H9 (cell line): Measurements from ENCODE around the gene SORCS2. TPM values are rescaled to one million over a fixed set of nuclear protein-coding genes. Genes with fewer than 3 reads are reported as not detected.

Experiments used
- DNase-seq: peaks from one replicate; pipeline ENCODE4 v3.0.0-alpha.2; 2017
- H2AFZ ChIP-seq: one replicate; pipeline ENCODE4 v1.6.1; 2013; ENCODE audit warnings: mild to moderate bottlenecking, low read length, control low read depth, moderate library complexity
- H2AK5ac ChIP-seq: 2 replicates; pipeline ENCODE4 v1.6.1; 2013; ENCODE audit warnings: low read length, control low read depth, mixed read lengths; ENCODE audit not compliant: insufficient read length
- H2BK120ac ChIP-seq: one replicate; pipeline ENCODE4 v1.6.1; 2013; ENCODE audit warnings: low read depth, mild to moderate bottlenecking, low read length, control low read depth, inconsistent platforms; ENCODE audit not compliant: poor library complexity, severe bottlenecking
- H2BK12ac ChIP-seq: 2 replicates; pipeline ENCODE4 v1.6.1; 2013; ENCODE audit warnings: low read length, control low read depth, mixed read lengths, low read depth; ENCODE audit not compliant: insufficient read length
- H2BK15ac ChIP-seq: 2 replicates; pipeline ENCODE4 v1.6.1; 2013; ENCODE audit warnings: low read depth, low read length, control low read depth
- H2BK20ac ChIP-seq: one replicate; pipeline ENCODE4 v1.6.1; 2013; ENCODE audit warnings: low read depth, mild to moderate bottlenecking, low read length, control low read depth, inconsistent platforms; ENCODE audit not compliant: poor library complexity, severe bottlenecking
- H2BK5ac ChIP-seq: 2 replicates; pipeline ENCODE4 v1.6.1; 2013; ENCODE audit warnings: low read length, control low read depth, mixed read lengths; ENCODE audit not compliant: insufficient read length
- H3K14ac ChIP-seq: 2 replicates; pipeline ENCODE4 v1.6.1; 2013; ENCODE audit warnings: low read length, control low read depth; ENCODE audit not compliant: insufficient read depth
- H3K18ac ChIP-seq: 2 replicates; pipeline ENCODE4 v1.6.1; 2013; ENCODE audit warnings: low read depth, mild to moderate bottlenecking, mixed read lengths, low read length, control low read depth; ENCODE audit not compliant: insufficient read length
- H3K23ac ChIP-seq: 2 replicates; pipeline ENCODE4 v1.6.1; 2013; ENCODE audit warnings: low read length, control low read depth, mixed read lengths, low read depth; ENCODE audit not compliant: insufficient read length
- H3K23me2 ChIP-seq: 2 replicates; pipeline ENCODE4 v1.6.1; 2013; ENCODE audit warnings: low read depth, mild to moderate bottlenecking, mixed read lengths, low read length, control low read depth; ENCODE audit not compliant: insufficient read length, poor library complexity, severe bottlenecking
- H3K27ac ChIP-seq: 2 replicates; pipeline ENCODE4 v1.5.1; 2013; ENCODE audit warnings: low read length, control low read depth, mixed read lengths, low read depth; ENCODE audit not compliant: insufficient read length
- H3K27me3 ChIP-seq: 2 replicates; pipeline ENCODE4 v1.6.1; 2013; ENCODE audit warnings: low read length, control low read depth, inconsistent platforms; ENCODE audit not compliant: insufficient read depth
- H3K4ac ChIP-seq: 2 replicates; pipeline ENCODE4 v1.6.1; 2013; ENCODE audit warnings: low read depth, mild to moderate bottlenecking, control low read depth, inconsistent platforms, low read length, moderate library complexity
- H3K4me1 ChIP-seq: 2 replicates; pipeline ENCODE4 v1.6.1; 2013; ENCODE audit warnings: low read length, control low read depth, inconsistent platforms; ENCODE audit not compliant: insufficient read depth
- H3K4me2 ChIP-seq: 2 replicates; pipeline ENCODE4 v1.6.1; 2013; ENCODE audit warnings: low read length, control low read depth, mixed read lengths; ENCODE audit not compliant: insufficient read length, insufficient read depth
- H3K56ac ChIP-seq: 2 replicates; pipeline ENCODE4 v1.6.1; 2013; ENCODE audit warnings: low read depth, mild to moderate bottlenecking, mixed read lengths, low read length, control low read depth; ENCODE audit not compliant: insufficient read length
- H3K79me1 ChIP-seq: 2 replicates; pipeline ENCODE4 v1.6.1; 2013; ENCODE audit warnings: low read depth, mild to moderate bottlenecking, moderate library complexity, low read length, control low read depth, inconsistent platforms; ENCODE audit not compliant: insufficient read depth, poor library complexity, severe bottlenecking
- H3K79me2 ChIP-seq: 2 replicates; pipeline ENCODE4 v1.6.1; 2013; ENCODE audit warnings: low read length, control low read depth, inconsistent platforms; ENCODE audit not compliant: insufficient read depth
- H3K9ac ChIP-seq: 2 replicates; pipeline ENCODE4 v1.6.1; 2013; ENCODE audit warnings: low read length, control low read depth, mixed read lengths; ENCODE audit not compliant: insufficient read length; ENCODE audit errors: extremely low read depth
- H3K9me3 ChIP-seq: one replicate; pipeline ENCODE4 v1.6.1; 2013; ENCODE audit warnings: low read depth, low read length, inconsistent platforms; ENCODE audit not compliant: control insufficient read depth
- H3T11ph ChIP-seq: one replicate; pipeline ENCODE4 v1.6.1; 2013; ENCODE audit warnings: mild to moderate bottlenecking, low read length, control low read depth, inconsistent platforms
- H4K20me1 ChIP-seq: one replicate; pipeline ENCODE4 v1.6.1; 2013; ENCODE audit not compliant: control insufficient read depth, insufficient read length, insufficient read depth
- H4K5ac ChIP-seq: 2 replicates; pipeline ENCODE4 v1.6.1; 2013; ENCODE audit warnings: low read depth, mild to moderate bottlenecking, mixed read lengths, low read length, control low read depth; ENCODE audit not compliant: insufficient read length
- H4K8ac ChIP-seq: replicated peaks from 2 replicates; pipeline ENCODE4 v1.6.1; 2013; ENCODE audit warnings: low read length, control low read depth, mixed read lengths, low read depth; ENCODE audit not compliant: insufficient read length
- H4K91ac ChIP-seq: 2 replicates; pipeline ENCODE4 v1.6.1; 2013; ENCODE audit warnings: low read depth, mild to moderate bottlenecking, moderate library complexity, mixed read lengths, low read length, control low read depth; ENCODE audit not compliant: insufficient read length
- H3K27ac Mint-ChIP-seq, 3 experiments: 2 replicates in 2 of 3; 3 replicates in 1 of 3; pipeline ENCODE4 v1.8.0; 2020 to 2021; ENCODE audit warnings: mixed read lengths in 3 of 3, mild to moderate bottlenecking in 1 of 3, moderate library complexity in 1 of 3
- H3K27me3 Mint-ChIP-seq: 2 replicates; pipeline ENCODE4 v1.8.0; 2021; ENCODE audit warnings: low read depth, mild to moderate bottlenecking, moderate library complexity, mixed read lengths
- H3K36me3 Mint-ChIP-seq, 3 experiments: 2 replicates in 2 of 3; 3 replicates in 1 of 3; pipeline ENCODE4 v1.8.0; 2020 to 2021; ENCODE audit warnings: low read depth in 3 of 3, mixed read lengths in 3 of 3; ENCODE audit not compliant: insufficient read depth in 1 of 3
- H3K4me1 Mint-ChIP-seq, 2 experiments: 2 replicates each; pipeline ENCODE4 v1.8.0; 2020; ENCODE audit warnings: mixed read lengths in 2 of 2
- H3K4me3 Mint-ChIP-seq, 2 experiments: 2 replicates in 1 of 2; 3 replicates in 1 of 2; pipeline ENCODE4 v1.8.0; 2020 to 2021; ENCODE audit warnings: mild to moderate bottlenecking in 2 of 2, mixed read lengths in 2 of 2, moderate library complexity in 1 of 2
- H3K9me3 Mint-ChIP-seq, 2 experiments: 2 replicates in 1 of 2; 3 replicates in 1 of 2; pipeline ENCODE4 v1.8.0; 2020; ENCODE audit warnings: mild to moderate bottlenecking in 2 of 2, mixed read lengths in 2 of 2, moderate library complexity in 1 of 2
- CTCF ChIP-seq: fragments of 200-600 bp; sonication (generic); conservative IDR thresholded peaks from 3 replicates; pipeline ENCODE4 v1.8.0; 2021; ENCODE audit warnings: antibody characterized with exemption, mild to moderate bottlenecking
- WGBS: extraction: QIAGEN DNeasy Blood & Tissue Kit; methylation state at CpG from one replicate; pipeline ENCODE4 v1.1.7; 2013; ENCODE audit warnings: missing lambda C conversion rate, low lambda C conversion rate, mixed read lengths; ENCODE audit not compliant: insufficient read length; ENCODE audit errors: extremely low coverage; 5-methylcytosine and 5-hydroxymethylcytosine counted together
- total RNA-seq: library from RNA; stranded (reverse); gene quantifications from 2 replicates; pipeline ENCODE4 v1.2.1, GENCODE V29; 2021

The SORCS2 gene
- total RNA-seq, 1 experiment from 2014 or later: 0.57 TPM

DNA sequence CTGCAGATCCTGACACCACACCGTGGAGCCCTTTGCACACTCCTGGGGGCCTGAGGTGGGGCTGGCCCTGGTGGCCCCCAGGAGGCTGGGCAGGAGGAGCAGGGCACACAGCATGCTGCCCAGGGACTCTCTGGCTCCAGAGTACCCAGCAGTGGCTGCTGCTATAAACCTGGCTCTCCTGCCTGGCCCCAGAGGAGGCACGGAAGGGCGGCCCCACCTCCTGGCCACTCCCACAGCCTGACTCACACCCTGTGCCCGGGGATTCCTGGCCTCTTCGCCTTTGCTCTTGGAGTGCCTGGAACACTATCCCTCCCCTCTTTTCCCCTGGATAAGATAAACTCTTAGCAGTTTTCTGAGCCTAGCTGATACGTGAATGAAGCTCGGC, 242.4 kb downstream of the SORCS2 start, which contains the start of gene PSAPL1:
Gene PSAPL1 (minus strand): TSS at position 165 of the 385 bp plus-strand sequence. CDS start 51 bp downstream, at position 114.
- Mint-ChIP-seq H3K27me3 (peaks cover 10% of the 10 kb centered on the region), H3K9me3 (peaks cover 8 to 10% of the 10 kb centered on the region in 2 experiments), H3K27ac (no peak within 1 kb of the TSS; a peak in 1 of 7 replicates), H3K4me1 (peaks cover 21 to 29% of the 10 kb centered on the region in 2 experiments), H3K36me3 (peaks cover 1 to 6% (median 4%) of the 10 kb centered on the region in 3 experiments; a peak in 4 of 7 replicates), H3K4me3 (no peak within 1 kb of the TSS)
- H3K27me3 ChIP-seq: no peaks in the 10 kb centered on the region
- H2AFZ ChIP-seq: no peak within 1 kb of the TSS
- no peak within 1 kb of the TSS for H4K8ac ChIP-seq
- no peak within 1 kb of the TSS for H3K56ac ChIP-seq
- no peak within 1 kb of the TSS for H3K4me2 ChIP-seq
- no peaks in the 10 kb centered on the region for H3K9me3 ChIP-seq
- no peaks in the 10 kb centered on the region for H3K4me1 ChIP-seq
- no peak within 1 kb of the TSS for H3K9ac ChIP-seq
- no peaks in the 10 kb centered on the region for H4K20me1 ChIP-seq
- H2BK120ac ChIP-seq: no peak within 1 kb of the TSS
- H3K27ac ChIP-seq: no peak within 1 kb of the TSS
- H2BK15ac ChIP-seq: no peak within 1 kb of the TSS
- no peaks in the 10 kb centered on the region for H3K23me2 ChIP-seq
- H3K79me2 ChIP-seq: no peaks in the 10 kb centered on the region
- H4K5ac ChIP-seq: no peak within 1 kb of the TSS
- no peak within 1 kb of the TSS for H2BK5ac ChIP-seq
- H3K18ac ChIP-seq: no peak within 1 kb of the TSS
- no peak for TF ChIP-seq CTCF
- no peak within 1 kb of the TSS for H2BK12ac ChIP-seq
- no peak within 1 kb of the TSS for H4K91ac ChIP-seq
- no peak within 1 kb of the TSS for H2AK5ac ChIP-seq
- no peak within 1 kb of the TSS for H2BK20ac ChIP-seq
- no peak within 1 kb of the TSS for H3K23ac ChIP-seq
- H3K4ac ChIP-seq: no peak within 1 kb of the TSS
- no peak within 1 kb of the TSS for H3T11ph ChIP-seq
- WGBS: no CpG with 5 or more reads among the region's 7 CpGs
- DNase-seq: peak; percentile 74
- H3K14ac ChIP-seq: no peak within 1 kb of the TSS
- no peaks in the 10 kb centered on the region for H3K79me1 ChIP-seq
